MM.1S (cell line): ENCODE data around the gene CNTNAP2.

ENCODE experiments used
- DNase-seq: peaks from one replicate; pipeline ENCODE4 v3.0.0-alpha.2; 2015
- H2AFZ ChIP-seq: fragments of 300-600 bp; sonication (generic); 2 replicates; pipeline ENCODE4 v1.6.0; 2016; ENCODE audit warnings: antibody characterized with exemption, low read length
- H3F3A ChIP-seq: fragments of 300-600 bp; sonication (generic); 2 replicates; pipeline ENCODE4 v1.6.1; 2016; ENCODE audit warnings: mild to moderate bottlenecking, antibody characterized with exemption, low read length, moderate library complexity, mixed read lengths; ENCODE audit not compliant: insufficient read depth
- H3K27ac ChIP-seq: fragments of 300-600 bp; sonication (generic); 2 replicates; pipeline ENCODE4 v1.5.1; 2016; ENCODE audit warnings: mild to moderate bottlenecking, low read length
- H3K27me3 ChIP-seq: fragments of 300-600 bp; sonication (generic); replicated peaks from 2 replicates; pipeline ENCODE4 v1.6.0; 2016; ENCODE audit warnings: low read length; ENCODE audit not compliant: insufficient read depth
- H3K36me3 ChIP-seq: fragments of 300-600 bp; sonication (generic); replicated peaks from 2 replicates; pipeline ENCODE4 v1.6.1; 2016; ENCODE audit warnings: mild to moderate bottlenecking, low read length, mixed read lengths; ENCODE audit not compliant: insufficient read depth
- H3K4me1 ChIP-seq: fragments of 300-600 bp; sonication (generic); 2 replicates; pipeline ENCODE4 v1.6.1; 2016; ENCODE audit warnings: low read length, mixed read lengths
- H3K4me2 ChIP-seq: fragments of 300-600 bp; sonication (generic); 2 replicates; pipeline ENCODE4 v1.6.0; 2016; ENCODE audit warnings: low read depth, low read length
- H3K4me3 ChIP-seq: fragments of 300-600 bp; sonication (generic); 2 replicates; pipeline ENCODE4 v1.5.1; 2016; ENCODE audit warnings: low read length, mixed read lengths
- H3K79me2 ChIP-seq: fragments of 300-600 bp; sonication (generic); 2 replicates; pipeline ENCODE4 v1.6.1; 2016; ENCODE audit warnings: mixed run types, low read length, mixed read lengths
- H3K9ac ChIP-seq: fragments of 300-600 bp; sonication (generic); 2 replicates; pipeline ENCODE4 v1.6.1; 2016; ENCODE audit warnings: low read length, mixed read lengths
- H3K9me2 ChIP-seq: fragments of 300-600 bp; sonication (generic); replicated peaks from 2 replicates; pipeline ENCODE4 v1.6.1; 2016; ENCODE audit warnings: mild to moderate bottlenecking, low read length, mixed read lengths; ENCODE audit not compliant: insufficient read depth
- H3K9me3 ChIP-seq: fragments of 300-600 bp; sonication (generic); replicated peaks from 2 replicates; pipeline ENCODE4 v1.6.1; 2016; ENCODE audit warnings: mild to moderate bottlenecking, low read length, mixed read lengths; ENCODE audit not compliant: insufficient read depth
- H4K20me1 ChIP-seq: fragments of 300-600 bp; sonication (generic); 2 replicates; pipeline ENCODE4 v1.6.1; 2016; ENCODE audit warnings: mild to moderate bottlenecking, low read length, moderate library complexity, mixed read lengths; ENCODE audit not compliant: insufficient read depth
- CTCF ChIP-seq: fragments of 300-600 bp; sonication (generic); IDR thresholded peaks from 2 replicates; pipeline ENCODE4 v1.5.1; 2016; ENCODE audit warnings: antibody characterized with exemption, low read length, mixed read lengths
- EZH2 ChIP-seq: fragments of 300-600 bp; sonication (generic); optimal IDR thresholded peaks from 2 replicates; pipeline ENCODE3; 2017; ENCODE audit warnings: low read depth, mild to moderate bottlenecking, antibody characterized with exemption, low read length, mixed read lengths
- EZH2phosphoT487 ChIP-seq: fragments of 300-600 bp; sonication (generic); IDR thresholded peaks from 2 replicates; pipeline ENCODE4 v1.6.1; 2018; ENCODE audit warnings: antibody characterized with exemption, low read length

CNTNAP2 gene

DNA sequence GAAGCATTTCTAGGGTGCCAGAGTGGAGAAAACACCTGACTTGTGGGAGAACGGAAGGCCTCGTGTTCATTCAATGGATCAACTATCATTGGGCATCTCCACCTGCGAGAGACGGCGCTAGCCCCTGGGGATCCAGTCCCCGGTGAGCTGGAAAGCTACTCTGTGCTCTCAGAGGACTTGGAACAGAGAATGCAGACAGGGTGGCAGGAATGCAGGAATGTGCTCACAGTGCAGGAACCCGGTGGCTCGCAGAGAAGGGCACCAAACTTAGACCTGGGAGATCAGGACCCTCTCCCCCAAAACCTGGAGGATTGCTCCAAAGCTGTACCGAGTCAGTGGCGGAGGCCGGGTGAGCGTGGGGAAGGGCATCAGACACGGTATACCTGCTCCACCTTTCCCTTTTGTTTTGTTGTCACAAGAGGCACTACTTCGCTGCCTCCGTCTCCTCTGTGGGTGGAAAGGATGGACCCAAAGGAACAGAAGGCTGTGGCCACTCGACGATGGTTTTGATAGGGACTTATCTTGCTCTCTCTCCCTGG is 1905.0 kb downstream of the CNTNAP2 start:
- Histone ChIP-seq H2AFZ (no peak overlapping the region), H3K79me2 (no peaks in the 10 kb centered on the region), H3K9ac (no peak overlapping the region), H3K4me3 (no peak overlapping the region), H3K27ac (no peak overlapping the region), H3K4me2 (no peak overlapping the region), H3K36me3 (no peaks in the 10 kb centered on the region), H3K27me3 (no peaks in the 10 kb centered on the region), H3K9me2 (no peaks in the 10 kb centered on the region), H3K9me3 (no peaks in the 10 kb centered on the region), H4K20me1 (no peaks in the 10 kb centered on the region), H3F3A (no peaks in the 10 kb centered on the region), H3K4me1 (no peaks in the 10 kb centered on the region)
- TF ChIP-seq EZH2 (no peak), EZH2phosphoT487 (no peak), CTCF (no peak)
- no peak for DNase-seq

GRCh38 chr7:148022832-148023231 is 1906.2 kb downstream of the CNTNAP2 start:
- H4K20me1 ChIP-seq, result no peaks in the 10 kb centered on the region
- no peaks in the 10 kb centered on the region for H3K4me1 ChIP-seq
- H2AFZ ChIP-seq, result no peak overlapping the region
- no peaks in the 10 kb centered on the region for H3K9me2 ChIP-seq
- H3K9me3 ChIP-seq, result no peaks in the 10 kb centered on the region
- no peaks in the 10 kb centered on the region for H3K79me2 ChIP-seq
- no peak overlapping the region for H3K9ac ChIP-seq
- DNase-seq, result no peak
- no peaks in the 10 kb centered on the region for H3K36me3 ChIP-seq
- no peaks in the 10 kb centered on the region for H3F3A ChIP-seq
- TF ChIP-seq EZH2 (no peak), EZH2phosphoT487 (no peak), CTCF (no peak)
- no peak overlapping the region for H3K4me2 ChIP-seq
- H3K4me3 ChIP-seq, result no peak overlapping the region
- H3K27ac ChIP-seq, result no peak overlapping the region
- H3K27me3 ChIP-seq, result no peaks in the 10 kb centered on the region

DNA sequence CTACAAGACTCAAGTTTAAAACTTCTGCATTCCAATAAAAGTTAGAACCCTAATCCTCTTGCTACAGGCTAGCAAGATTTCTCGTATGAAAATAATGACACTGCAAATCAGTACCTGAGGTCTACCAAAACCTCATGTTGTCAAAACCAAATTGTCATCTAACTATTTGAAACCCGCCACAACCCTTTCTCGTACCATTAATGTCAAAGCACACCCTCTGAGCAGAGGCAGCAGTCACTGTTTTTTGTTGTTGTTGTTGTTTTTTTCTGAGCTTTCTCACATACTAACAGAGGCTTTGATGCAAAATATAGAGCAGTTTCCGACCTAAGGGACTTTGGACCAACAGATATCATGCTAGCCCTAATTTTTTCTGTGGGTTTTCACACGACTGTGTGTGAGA is 1910.1 kb downstream of the CNTNAP2 start:
- no peak for TF ChIP-seq EZH2phosphoT487
- no peak for TF ChIP-seq CTCF
- TF ChIP-seq EZH2, result no peak
- no peaks in the 10 kb centered on the region for H3K4me1 ChIP-seq
- no peak overlapping the region for H2AFZ ChIP-seq
- no peak overlapping the region for H3K27ac ChIP-seq
- H3K9ac ChIP-seq, result no peak overlapping the region
- no peaks in the 10 kb centered on the region for H4K20me1 ChIP-seq
- H3K4me2 ChIP-seq, result no peak overlapping the region
- H3K79me2 ChIP-seq, result no peaks in the 10 kb centered on the region
- H3F3A ChIP-seq, result no peaks in the 10 kb centered on the region
- H3K9me3 ChIP-seq, result no peaks in the 10 kb centered on the region
- no peak overlapping the region for H3K4me3 ChIP-seq
- H3K36me3 ChIP-seq, result no peaks in the 10 kb centered on the region
- DNase-seq, result no peak
- no peaks in the 10 kb centered on the region for H3K9me2 ChIP-seq
- H3K27me3 ChIP-seq, result no peaks in the 10 kb centered on the region
